NCI-H748 treated with DMSO at 0.1 percent for 48 hours (cell line): ENCODE results near the gene STK32A.
A peak's percentile ranks its signal among the peaks of the same experiment; 100 is the strongest.
"Not testable (repeated sequence)": the region's sequence is repeated elsewhere in the genome, so short reads cannot be mapped to it uniquely, and the experiment has no call there.

Experiments
- DNase-seq: peaks from one replicate; lab custom pipeline; 2025; lab: John Stamatoyannopoulos, UW

The STK32A gene

DNA sequence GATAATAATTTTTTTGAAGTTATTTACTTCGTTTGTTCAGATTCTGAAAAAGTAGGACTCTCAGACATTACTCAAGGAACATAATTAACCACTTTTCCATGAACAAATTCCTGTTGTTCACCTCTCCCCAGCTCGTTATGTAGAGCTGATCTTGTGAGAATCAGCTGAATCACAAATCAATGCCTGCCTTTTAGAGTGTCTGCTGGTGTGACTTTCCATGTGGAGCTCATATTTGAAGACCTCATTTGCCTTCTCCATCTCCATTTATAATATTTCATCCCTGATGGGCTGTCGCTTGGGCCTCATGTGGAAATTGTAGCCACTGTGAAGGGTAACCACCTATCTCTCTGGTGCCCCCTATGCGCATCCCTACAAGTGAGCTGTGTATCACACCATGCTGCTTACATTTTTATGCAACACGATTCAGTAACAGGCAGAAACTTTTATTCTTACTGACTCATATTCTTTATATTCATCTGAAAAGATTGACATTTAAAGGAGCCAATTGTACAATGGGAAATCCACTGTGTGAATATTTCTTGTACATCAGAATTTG is 111.3 kb downstream of the STK32A start:
- DNase-seq, result no peak

- no peak for DNase-seq
Measured at GRCh38 chr5:147348046-147348445, 113.2 kb downstream of the STK32A start.

DNA sequence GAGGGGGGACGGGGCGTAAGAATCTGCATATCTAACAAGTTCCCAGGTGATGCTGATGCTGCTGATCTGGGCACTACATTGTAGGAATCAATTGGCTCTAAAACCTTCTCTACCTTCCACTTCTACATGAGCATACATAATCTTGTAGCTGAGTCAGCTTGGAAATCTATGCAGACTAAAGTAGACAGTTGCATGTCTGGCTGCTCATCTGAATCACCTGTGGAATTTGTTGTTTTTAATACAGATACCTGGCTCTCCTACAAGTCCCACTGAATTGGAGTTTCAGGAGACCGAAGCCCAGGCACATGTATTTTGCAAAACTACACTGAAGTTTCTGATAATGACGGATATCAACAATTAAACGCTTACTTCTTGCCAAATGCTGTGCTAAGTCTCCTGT is 113.6 kb downstream of the STK32A start:
- DNase-seq, result no peak

- DNase-seq, result no peak
Measured at GRCh38 chr5:147349241-147349640, 114.4 kb downstream of the STK32A start.

- DNase-seq, result no peak
Measured at GRCh38 chr5:147359101-147359500, 124.3 kb downstream of the STK32A start.

GRCh38 chr5:147359581-147359980 is 124.8 kb downstream of the STK32A start:
- DNase-seq, result no peak

DNA sequence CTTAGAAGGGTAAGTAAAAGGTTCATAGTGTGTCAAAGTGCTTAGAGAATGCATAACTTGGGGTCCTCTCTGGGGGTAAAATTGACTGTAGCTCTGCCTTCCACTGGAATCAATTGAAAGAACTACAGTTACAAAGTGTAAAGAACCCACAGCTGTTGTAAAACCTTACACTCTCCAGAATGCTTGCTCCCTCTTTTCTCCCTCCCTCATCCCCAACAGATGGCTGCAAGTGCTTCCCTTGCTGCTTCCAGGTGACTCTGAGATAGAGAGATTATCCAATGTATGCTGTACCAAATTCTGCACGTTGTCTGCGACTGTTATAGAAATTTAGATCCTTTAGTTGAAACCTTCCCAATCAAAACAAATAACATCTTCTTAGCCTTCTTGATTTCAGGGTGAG is 126.0 kb downstream of the STK32A start:
- DNase-seq, result no peak

GRCh38 chr5:147361441-147362175 is 126.8 kb downstream of the STK32A start:
- DNase-seq, result no peak

- DNase-seq, result not testable (repeated sequence)
Measured at GRCh38 chr5:147367381-147367780, 132.6 kb downstream of the STK32A start.

DNA sequence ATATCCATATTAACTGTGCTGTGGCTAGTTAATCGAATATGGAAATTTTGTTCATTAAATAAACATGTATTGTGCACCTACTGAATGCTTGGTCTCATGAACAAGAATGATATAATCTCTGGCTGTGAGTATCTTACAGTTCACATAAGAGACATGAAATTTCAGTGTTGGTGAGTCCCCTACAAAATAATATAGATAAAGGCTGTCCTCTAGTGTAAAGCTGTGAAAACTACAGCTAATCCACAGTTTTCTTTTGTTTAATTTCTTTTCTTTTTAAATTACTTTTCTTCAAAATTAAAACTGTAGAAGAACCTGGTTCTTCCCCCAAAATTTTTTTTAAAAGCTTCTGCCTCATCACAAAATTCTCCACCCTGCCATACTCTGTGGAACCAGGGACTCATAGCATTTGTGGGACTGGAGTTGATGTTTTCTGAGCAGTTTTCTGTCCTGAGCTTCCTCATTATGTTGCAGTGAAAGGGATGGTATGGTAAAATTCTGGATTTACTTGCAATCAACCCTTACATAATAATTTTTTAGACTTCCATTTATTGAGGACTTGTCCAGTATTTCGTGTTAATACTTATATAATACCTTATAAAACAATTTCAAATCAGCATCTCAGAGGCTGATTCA is 135.0 kb downstream of the STK32A start:
- DNase-seq, result peak; percentile 40

GRCh38 chr5:147371290-147371689 is 136.5 kb downstream of the STK32A start:
- DNase-seq, result no peak

DNA sequence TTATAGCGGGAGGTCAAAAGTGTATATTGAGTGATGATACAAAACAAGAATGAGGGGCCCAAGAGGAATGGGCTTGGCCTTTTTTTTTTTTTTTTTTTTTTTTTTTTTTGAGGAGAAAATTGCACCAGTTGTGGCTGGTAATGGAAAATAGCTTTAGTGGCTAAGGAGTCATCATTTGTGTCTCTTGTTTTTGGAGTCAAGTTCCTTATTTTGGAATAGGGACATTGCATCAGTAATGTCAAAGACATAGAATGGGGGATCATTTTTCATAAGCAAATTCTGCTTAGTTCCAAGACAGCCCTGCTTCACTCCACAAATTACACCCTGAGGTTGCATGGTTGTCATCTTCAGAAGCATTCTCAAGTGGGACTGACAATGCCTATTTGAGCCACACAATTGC is 137.4 kb downstream of the STK32A start:
- no peak for DNase-seq

- no peak for DNase-seq
Measured at GRCh38 chr5:147373328-147373727, 138.5 kb downstream of the STK32A start.

DNA sequence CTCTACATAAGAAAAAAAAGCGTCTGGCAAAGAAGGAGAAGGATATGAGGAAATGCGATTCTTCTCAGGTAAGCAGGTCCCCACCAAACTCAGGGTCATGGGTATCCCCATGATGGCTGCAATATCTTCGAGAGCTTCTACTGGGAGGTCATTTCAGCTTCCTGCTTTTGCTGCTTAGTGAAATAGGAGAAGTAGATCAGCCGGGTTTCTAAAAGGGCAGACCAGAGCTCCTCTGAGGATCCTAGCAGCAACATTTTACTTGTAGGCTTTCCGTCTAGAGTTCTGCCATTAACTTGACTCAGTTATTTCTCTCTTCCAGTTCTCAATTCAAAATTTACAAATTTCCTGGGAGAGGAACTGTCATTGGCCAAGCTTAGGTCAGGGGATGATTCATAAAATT is 140.3 kb downstream of the STK32A start:
- DNase-seq, result no peak

DNA sequence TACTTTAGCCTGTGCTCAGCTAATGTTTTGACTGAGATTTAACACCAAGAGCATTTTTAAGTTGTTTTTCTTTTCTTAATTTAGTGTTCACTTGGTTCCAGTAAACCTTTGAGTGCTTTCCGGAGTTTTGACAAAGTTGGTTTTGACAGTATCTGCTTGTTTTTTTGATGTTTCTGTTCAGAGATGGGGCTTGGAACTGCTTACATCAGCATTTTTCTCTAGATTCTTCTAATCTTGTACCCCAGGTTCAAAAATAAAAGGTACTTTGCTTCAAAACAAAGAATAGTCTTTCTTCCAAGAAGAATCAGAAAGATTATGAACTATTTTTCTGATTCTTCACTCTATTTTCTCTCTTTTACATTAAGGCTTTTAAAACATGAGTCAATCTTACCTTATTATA is 142.9 kb downstream of the STK32A start:
- DNase-seq, result no peak

DNA sequence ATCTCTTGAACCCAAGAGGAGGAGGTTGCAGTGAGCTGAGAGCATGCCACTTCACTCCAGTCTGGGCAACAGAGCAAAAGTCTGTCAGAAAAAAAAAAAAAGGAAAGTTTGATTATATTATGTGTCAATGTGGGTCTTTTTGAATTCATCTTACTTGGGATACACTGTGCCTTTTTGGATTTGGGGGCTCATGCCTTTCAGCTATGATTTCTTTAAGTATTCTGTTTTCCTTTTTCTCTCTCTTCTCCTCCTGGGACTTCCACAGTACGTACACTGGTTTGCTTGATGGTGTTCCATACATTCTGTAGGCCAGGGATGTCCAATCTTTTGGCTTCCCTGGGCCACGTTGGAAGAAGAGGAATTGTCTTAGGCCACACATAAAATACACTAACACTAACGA is 146.7 kb downstream of the STK32A start:
- DNase-seq, result no peak

DNA sequence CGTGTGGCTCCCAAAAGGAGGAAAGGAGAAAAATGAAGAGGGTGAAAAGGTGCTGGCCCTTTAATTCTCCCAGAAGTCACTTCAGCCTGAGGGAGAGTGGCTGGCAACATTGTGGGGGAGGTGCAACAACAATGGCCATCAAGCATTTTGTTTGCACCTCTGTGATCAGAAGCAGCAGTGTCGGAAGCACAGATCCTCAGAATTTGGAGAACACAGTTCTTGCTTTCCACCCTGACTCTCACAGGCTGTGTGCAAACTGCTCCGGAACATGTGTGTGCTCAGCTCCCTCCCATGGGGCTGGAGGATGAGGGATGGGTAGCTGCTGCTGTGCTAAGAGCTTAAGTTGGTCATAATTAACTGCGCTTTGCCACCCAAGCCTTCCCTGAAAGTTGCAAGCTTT is 147.9 kb downstream of the STK32A start:
- no peak for DNase-seq

- no peak for DNase-seq
Measured at GRCh38 chr5:147384346-147385193, 149.7 kb downstream of the STK32A start.

- DNase-seq, result no peak
Measured at GRCh38 chr5:147387109-147387508, 152.3 kb downstream of the STK32A start.

DNA sequence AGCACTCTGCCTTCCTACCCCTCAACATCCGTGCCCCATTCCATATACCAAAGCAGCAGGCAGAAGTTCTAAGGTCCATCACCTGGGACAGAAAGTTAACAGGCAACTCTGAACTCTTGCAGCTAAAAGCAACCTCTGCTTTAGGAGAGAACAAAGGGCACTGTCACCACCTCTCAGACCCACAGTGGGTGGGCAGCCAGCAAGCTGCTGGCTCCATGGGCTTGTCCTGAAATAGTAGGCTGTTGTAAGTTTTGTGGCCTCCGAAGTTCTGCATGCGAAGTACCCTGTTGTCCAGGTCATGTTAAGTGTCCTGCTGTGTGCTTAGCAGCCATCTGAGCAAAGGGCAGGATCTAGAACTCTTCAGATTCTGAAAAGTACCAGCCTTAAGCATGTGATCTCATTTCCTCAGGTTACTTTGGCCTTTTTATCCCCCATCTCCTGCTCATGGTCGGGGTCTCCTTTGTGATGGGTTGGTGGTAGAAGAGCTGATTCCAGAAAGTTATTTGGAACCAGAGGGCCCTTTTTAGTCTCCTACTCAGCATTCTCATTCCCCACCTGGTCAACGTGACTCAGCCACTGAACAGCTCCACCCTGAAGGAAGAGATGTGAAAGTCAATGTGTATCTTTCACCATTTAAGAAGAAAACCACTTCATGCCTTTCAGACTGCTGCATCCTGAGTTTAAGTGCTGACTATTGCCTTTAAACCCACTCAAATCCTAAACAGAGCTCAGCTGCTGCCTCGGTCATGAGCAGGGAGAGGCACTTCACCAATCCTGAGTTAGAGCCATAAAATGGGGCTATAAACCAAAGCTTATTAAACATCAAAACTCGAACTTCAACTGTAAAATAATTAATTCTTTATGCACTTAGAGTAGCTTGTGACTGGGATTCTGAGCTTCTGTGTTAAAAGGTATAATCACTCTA is 153.6 kb downstream of the STK32A start:
- DNase-seq, result no peak

- no peak for DNase-seq
Measured at GRCh38 chr5:147390654-147391225, 155.9 kb downstream of the STK32A start.
